CD4-positive, alpha-beta memory T cell (primary cell): ENCODE measurements around the gene ITLN1. TPM values are rescaled to one million over a fixed set of nuclear protein-coding genes. Genes with fewer than 3 reads are reported as not detected.
"Not testable (repeated sequence)": the region's sequence is repeated elsewhere in the genome, so short reads cannot be mapped to it uniquely, and the experiment has no call there.

Experiments used
- CTCF ChIA-PET: fragments of 350-600 bp; sonication (Branson Sonifier 250); formaldehyde crosslinking; loops from one replicate; lab custom pipeline; 2021; ENCODE audit warnings: inconsistent platforms; ENCODE audit not compliant: partially characterized antibody; lab: Charles Lee
- POLR2A ChIA-PET: fragments of 350-600 bp; sonication (Branson Sonifier 250); formaldehyde crosslinking; loops from one replicate; lab custom pipeline; 2021; ENCODE audit not compliant: partially characterized antibody; lab: Charles Lee
- DNase-seq, 5 donors: peaks; one replicate each; pipeline versions ENCODE4 v3.0.0 to v3.0.0-alpha.2; 2020 to 2022; ENCODE audit warnings: mixed read lengths in 1 of 5
- H3K27ac ChIP-seq: one replicate; pipeline ENCODE4 v1.7.0; 2013; ENCODE audit warnings: low read depth, low read length
- H3K27me3 ChIP-seq: 2 replicates; pipeline ENCODE4 v1.7.0; 2013; ENCODE audit warnings: mild to moderate bottlenecking, low read length, moderate library complexity; ENCODE audit not compliant: insufficient read depth
- H3K36me3 ChIP-seq: 2 replicates; pipeline ENCODE4 v1.7.0; 2013; ENCODE audit warnings: mild to moderate bottlenecking, low read length, moderate library complexity; ENCODE audit not compliant: insufficient read depth
- H3K4me1 ChIP-seq: 2 replicates; pipeline ENCODE4 v1.7.0; 2013; ENCODE audit warnings: mild to moderate bottlenecking, low read length, moderate library complexity; ENCODE audit not compliant: insufficient read depth
- H3K4me3 ChIP-seq, 2 donors: one replicate each; pipeline ENCODE4 v1.7.0; 2013; ENCODE audit warnings: low read length in 2 of 2, mild to moderate bottlenecking in 1 of 2
- H3K9me3 ChIP-seq, 2 donors: one replicate each; pipeline ENCODE4 v1.7.0; 2013; ENCODE audit warnings: low read length in 2 of 2, control low read depth in 1 of 2; ENCODE audit not compliant: control insufficient read depth in 1 of 2
- H3K27ac Mint-ChIP-seq, 7 donors: one replicate each; pipeline ENCODE4 v1.8.0; 2020 to 2021; ENCODE audit warnings: mixed read lengths in 7 of 7, mild to moderate bottlenecking in 6 of 7, inconsistent platforms in 3 of 7, moderate library complexity in 3 of 7
- H3K27me3 Mint-ChIP-seq, 2 donors: one replicate each; pipeline ENCODE4 v1.8.0; 2020 to 2021; ENCODE audit warnings: mixed read lengths in 2 of 2
- H3K36me3 Mint-ChIP-seq, 2 donors: one replicate each; pipeline ENCODE4 v1.8.0; 2020 to 2021; ENCODE audit warnings: mixed read lengths in 2 of 2, inconsistent platforms in 1 of 2, mild to moderate bottlenecking in 1 of 2
- H3K4me1 Mint-ChIP-seq, 4 donors: one replicate each; pipeline ENCODE4 v1.8.0; 2020 to 2021; ENCODE audit warnings: mixed read lengths in 4 of 4, mild to moderate bottlenecking in 1 of 4
- H3K4me3 Mint-ChIP-seq, 8 donors: one replicate each; pipeline ENCODE4 v1.8.0; 2020 to 2021; ENCODE audit warnings: mixed read lengths in 8 of 8, mild to moderate bottlenecking in 7 of 8, moderate library complexity in 6 of 8, inconsistent platforms in 3 of 8
- H3K9me3 Mint-ChIP-seq, 8 donors: one replicate each; pipeline ENCODE4 v1.8.0; 2020 to 2021; ENCODE audit warnings: mixed read lengths in 8 of 8, mild to moderate bottlenecking in 5 of 8, inconsistent platforms in 3 of 8, moderate library complexity in 1 of 8
- intact Hi-C: fragments of 100-400 bp; cut with micrococcal nuclease; formaldehyde crosslinking; loops from one replicate; pipeline ENCODE4 v1.15.1; 2023
- polyA plus RNA-seq, 2 donors: library from polyadenylated mRNA; unstranded; fragments of 300-500 nt; fragmentation: Illumina TruSeq; gene quantifications; one replicate each; pipeline ENCODE4 v1.2.3, GENCODE V29; 2021
- total RNA-seq, 2 experiments: library from RNA; stranded (reverse); gene quantifications; one replicate each; pipeline ENCODE4 v1.2.3, GENCODE V29; 2021

Gene ITLN1
- total RNA-seq (not detected), polyA plus RNA-seq (not detected)

- no peak within 1 kb of the TSS for H3K27ac ChIP-seq
- no peaks in the 10 kb centered on the region for H3K36me3 ChIP-seq
- no peaks in the 10 kb centered on the region for H3K27me3 ChIP-seq
- Mint-ChIP-seq H3K36me3 (no peaks in the 10 kb centered on the region), H3K27me3 (peaks cover 1 to 2% of the 10 kb centered on the region in 2 donors), H3K27ac (no peak within 1 kb of the TSS), H3K9me3 (no peaks in the 10 kb centered on the region), H3K4me3 (no peak within 1 kb of the TSS), H3K4me1 (peaks cover 0 to 1% (median 0%) of the 10 kb centered on the region in 4 donors)
- POLR2A ChIA-PET = interaction anchor here (1.6 kb wide), 1 partner anchor 48 kb away, joined by 3 read pairs; no protein-coding TSS in a partner anchor
- no peaks in the 10 kb centered on the region for H3K9me3 ChIP-seq
- no peak within 1 kb of the TSS for H3K4me3 ChIP-seq
- H3K4me1 ChIP-seq = no peaks in the 10 kb centered on the region
- no peak for DNase-seq
- intact Hi-C loops = no loop called here
- CTCF ChIA-PET = interaction anchor here (0.9 to 12.0 kb wide), 4 partner anchors 23 to 112 kb away, joined by 3 to 184 read pairs (median 3); partner anchors contain the start of gene CD244
Observed at GRCh38 chr1:160885042-160885441, at the start of gene ITLN1. ITLN1 (minus strand) TSS chr1:160885180; CDS start chr1:160884877, 303 bp downstream.

DNA sequence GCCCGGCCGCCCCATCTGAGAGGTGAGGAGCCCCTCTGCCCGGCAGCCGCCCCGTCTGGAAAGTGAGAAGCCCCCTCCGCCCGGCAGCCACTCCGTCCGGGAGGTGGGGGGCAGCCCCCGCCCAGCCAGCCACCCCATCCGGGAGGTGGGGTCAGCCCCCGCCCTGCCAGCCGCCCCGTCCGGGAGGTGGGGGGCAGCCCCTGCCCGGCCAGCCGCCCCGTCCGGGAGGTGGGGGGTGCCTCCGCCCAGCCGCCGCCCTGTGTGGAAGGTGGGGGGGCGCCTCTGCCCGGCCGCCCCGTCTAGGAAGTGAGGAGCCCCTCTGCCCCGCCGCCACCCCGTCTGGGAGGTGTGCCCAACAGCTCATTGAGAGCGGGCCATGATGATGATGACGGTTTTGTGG, 48.3 kb upstream of the ITLN1 start:
- CTCF ChIA-PET, H3K4me1 ChIP-seq, intact Hi-C loops, H3K9me3 ChIP-seq, H3K36me3 ChIP-seq, H3K4me1 Mint-ChIP-seq, H3K27ac ChIP-seq, DNase-seq, H3K36me3 Mint-ChIP-seq, H3K27ac Mint-ChIP-seq, POLR2A ChIA-PET, H3K27me3 Mint-ChIP-seq, H3K9me3 Mint-ChIP-seq, H3K27me3 ChIP-seq, H3K4me3 Mint-ChIP-seq, H3K4me3 ChIP-seq: not testable (repeated sequence)

- Histone ChIP-seq H3K4me1 (no peaks in the 10 kb centered on the region), H3K9me3 (peaks cover 0 to 6% of the 10 kb centered on the region in 2 donors), H3K4me3 (no peak overlapping the region), H3K27me3 (no peaks in the 10 kb centered on the region), H3K36me3 (no peaks in the 10 kb centered on the region), H3K27ac (no peak overlapping the region)
- peaks cover 3 to 4% of the 10 kb centered on the region in 2 donors for H3K36me3 Mint-ChIP-seq
- H3K4me3 Mint-ChIP-seq = no peak overlapping the region
- intact Hi-C loops = no loop called here
- ChIA-PET CTCF (interaction anchor here (1.7 kb wide), 1 partner anchor 48 kb away, joined by 3 read pairs; no protein-coding TSS in a partner anchor), POLR2A (no interaction called here)
- H3K9me3 Mint-ChIP-seq = peaks cover 0 to 29% (median 14%) of the 10 kb centered on the region in 8 donors
- H3K27me3 Mint-ChIP-seq = peaks cover 0 to 7% of the 10 kb centered on the region in 2 donors
- peaks cover 0 to 4% (median 0%) of the 10 kb centered on the region in 4 donors for H3K4me1 Mint-ChIP-seq
- DNase-seq = no peak
- H3K27ac Mint-ChIP-seq = no peak overlapping the region
Observed at GRCh38 chr1:160925652-160926244, 40.8 kb upstream of the ITLN1 start.

GRCh38 chr1:160924791-160925651, 40.0 kb upstream of the ITLN1 start:
- ChIA-PET CTCF (interaction anchor here (1.7 kb wide), 1 partner anchor 48 kb away, joined by 3 read pairs; no protein-coding TSS in a partner anchor), POLR2A (no interaction called here)
- peaks cover 0 to 7% of the 10 kb centered on the region in 2 donors for H3K27me3 Mint-ChIP-seq
- H3K4me1 Mint-ChIP-seq = peaks cover 0 to 4% (median 0%) of the 10 kb centered on the region in 4 donors
- peaks cover 3 to 4% of the 10 kb centered on the region in 2 donors for H3K36me3 Mint-ChIP-seq
- no peak overlapping the region for H3K27ac Mint-ChIP-seq
- no peak for DNase-seq
- no peaks in the 10 kb centered on the region for H3K27me3 ChIP-seq
- no peak overlapping the region for H3K4me3 ChIP-seq
- H3K4me1 ChIP-seq = no peaks in the 10 kb centered on the region
- H3K9me3 ChIP-seq = peaks cover 0 to 6% of the 10 kb centered on the region in 2 donors
- H3K9me3 Mint-ChIP-seq = peaks cover 0 to 29% (median 14%) of the 10 kb centered on the region in 8 donors
- no peak overlapping the region for H3K27ac ChIP-seq
- intact Hi-C loops = no loop called here
- H3K4me3 Mint-ChIP-seq = no peak overlapping the region
- H3K36me3 ChIP-seq = no peaks in the 10 kb centered on the region

GRCh38 chr1:160916666-160917065, 31.7 kb upstream of the ITLN1 start:
- H3K4me3 Mint-ChIP-seq = no peak overlapping the region
- Histone ChIP-seq H3K4me3 (no peak overlapping the region), H3K36me3 (no peaks in the 10 kb centered on the region), H3K4me1 (no peaks in the 10 kb centered on the region), H3K27ac (no peak overlapping the region), H3K9me3 (no peaks in the 10 kb centered on the region), H3K27me3 (no peaks in the 10 kb centered on the region)
- DNase-seq = no peak
- no peak overlapping the region for H3K27ac Mint-ChIP-seq
- peaks cover 0 to 4% (median 0%) of the 10 kb centered on the region in 8 donors for H3K9me3 Mint-ChIP-seq
- no peaks in the 10 kb centered on the region for H3K4me1 Mint-ChIP-seq
- peaks cover 9 to 11% of the 10 kb centered on the region in 2 donors for H3K27me3 Mint-ChIP-seq
- CTCF ChIA-PET = no interaction called here
- POLR2A ChIA-PET = no interaction called here
- intact Hi-C loops = no loop called here
- H3K36me3 Mint-ChIP-seq = peaks cover 0 to 3% of the 10 kb centered on the region in 2 donors

DNA sequence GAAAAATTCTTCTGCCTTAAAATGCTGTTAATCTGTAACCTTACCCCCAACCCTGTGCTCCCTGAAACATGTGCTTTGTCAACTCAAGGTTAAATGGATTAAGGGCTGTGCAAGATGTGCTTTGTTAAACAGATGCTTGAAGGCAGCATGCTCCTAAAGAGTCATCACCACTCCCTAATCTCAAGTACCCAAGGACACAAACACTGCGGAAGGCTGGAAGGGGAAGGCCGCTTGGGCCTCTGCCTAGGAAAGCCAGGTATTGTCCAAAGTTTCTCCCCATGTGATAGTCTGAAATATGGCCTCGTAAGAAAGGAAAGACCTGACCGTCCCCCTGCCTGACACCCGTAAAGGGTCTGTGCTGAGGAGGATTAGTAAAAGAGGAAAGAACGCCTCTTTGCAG, 28.2 kb upstream of the ITLN1 start:
- intact Hi-C loops, POLR2A ChIA-PET, CTCF ChIA-PET: not testable (repeated sequence)

DNA sequence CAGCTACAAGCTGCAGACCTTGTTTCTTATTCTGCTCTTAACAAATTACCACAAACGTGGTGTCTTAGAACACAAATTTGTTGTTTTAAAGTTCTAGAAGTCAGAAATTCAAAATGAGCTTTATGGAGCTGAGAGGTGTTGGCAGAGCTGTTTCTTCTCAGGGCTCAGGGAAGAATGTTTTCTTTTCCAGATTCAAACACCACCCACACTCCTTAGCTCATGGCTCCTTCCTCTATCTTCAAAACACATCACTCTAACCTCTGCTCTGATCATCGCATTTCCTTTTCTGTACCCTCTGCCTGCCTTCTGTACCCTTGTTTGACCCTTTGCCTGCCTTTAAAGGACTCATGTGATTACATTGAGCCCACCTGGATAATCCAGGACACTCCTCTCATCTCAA, 26.9 kb upstream of the ITLN1 start:
- H3K4me3 ChIP-seq = no peak overlapping the region
- H3K36me3 ChIP-seq = no peaks in the 10 kb centered on the region
- H3K27me3 ChIP-seq = no peaks in the 10 kb centered on the region
- Mint-ChIP-seq H3K27me3 (peaks cover 3% of the 10 kb centered on the region in 2 donors), H3K27ac (no peak overlapping the region), H3K9me3 (no peaks in the 10 kb centered on the region), H3K36me3 (no peaks in the 10 kb centered on the region), H3K4me3 (no peak overlapping the region), H3K4me1 (no peaks in the 10 kb centered on the region)
- H3K9me3 ChIP-seq = no peaks in the 10 kb centered on the region
- no peak overlapping the region for H3K27ac ChIP-seq
- H3K4me1 ChIP-seq = no peaks in the 10 kb centered on the region
- ChIA-PET POLR2A (no interaction called here), CTCF (no interaction called here)
- intact Hi-C loops = no loop called here
- no peak for DNase-seq

More for the DNA sequence above, 28.2 kb upstream of the ITLN1 start:
- not testable (repeated sequence) for H3K4me3 Mint-ChIP-seq, H3K9me3 ChIP-seq, H3K4me3 ChIP-seq, H3K36me3 Mint-ChIP-seq, H3K9me3 Mint-ChIP-seq, H3K36me3 ChIP-seq, H3K4me1 Mint-ChIP-seq, H3K4me1 ChIP-seq, H3K27ac Mint-ChIP-seq, H3K27me3 Mint-ChIP-seq, H3K27ac ChIP-seq, DNase-seq, H3K27me3 ChIP-seq
